Activated B cell treated with CpG ODN at 0.5 μM for 24 hours (primary cell): ENCODE data around the gene NWD2. TPM values are rescaled to one million over a fixed set of nuclear protein-coding genes. Genes with fewer than 3 reads are reported as not detected.

Source experiments
- ATAC-seq: fragments of 200-7000 bp; cut with Tn5 transposase; one replicate; pipeline ENCODE4 v1.10.0; 2021; ENCODE audit warnings: low read depth, mild to moderate bottlenecking, moderate library complexity
- CTCF ChIA-PET: fragments of 350-600 bp; sonication (Branson Sonifier 250); formaldehyde crosslinking; loops from one replicate; lab custom pipeline; 2021; ENCODE audit warnings: antibody characterized with exemption; lab: Charles Lee
- POLR2A ChIA-PET: fragments of 350-600 bp; sonication (Branson Sonifier 250); formaldehyde crosslinking; loops from one replicate; lab custom pipeline; 2021; ENCODE audit warnings: antibody characterized with exemption; lab: Charles Lee
- DNase-seq: peaks from one replicate; pipeline ENCODE4 v3.0.0; 2022
- H3K27ac Mint-ChIP-seq: one replicate; pipeline ENCODE4 v1.8.0; 2020; ENCODE audit warnings: mixed read lengths
- H3K27me3 Mint-ChIP-seq: one replicate; pipeline ENCODE4 v1.8.0; 2021; ENCODE audit warnings: mixed read lengths
- H3K36me3 Mint-ChIP-seq: one replicate; pipeline ENCODE4 v1.8.0; 2021; ENCODE audit warnings: low read depth, mixed read lengths
- H3K4me1 Mint-ChIP-seq: one replicate; pipeline ENCODE4 v1.8.0; 2021; ENCODE audit warnings: mixed read lengths
- H3K4me3 Mint-ChIP-seq: one replicate; pipeline ENCODE4 v1.8.0; 2020; ENCODE audit warnings: mild to moderate bottlenecking, mixed read lengths
- H3K9me3 Mint-ChIP-seq: one replicate; pipeline ENCODE4 v1.8.0; 2020; ENCODE audit warnings: mixed read lengths
- intact Hi-C: fragments of 100-400 bp; cut with micrococcal nuclease; formaldehyde crosslinking; loops from one replicate; pipeline ENCODE4 v1.15.1; 2024
- total RNA-seq: library from RNA; stranded (reverse); gene quantifications from 2 replicates; pipeline ENCODE4 v1.2.3, GENCODE V29; 2022
- TF ChIP-seq, protein P1 (sequence below): fragments of 200-600 bp; IDR thresholded peaks from one replicate; pipeline ENCODE4 v1.8.0; 2022; ENCODE audit warnings: antibody characterized with exemption, mild to moderate bottlenecking

The NWD2 gene
- total RNA-seq, 1 donor from 2014 or later = not detected

DNA sequence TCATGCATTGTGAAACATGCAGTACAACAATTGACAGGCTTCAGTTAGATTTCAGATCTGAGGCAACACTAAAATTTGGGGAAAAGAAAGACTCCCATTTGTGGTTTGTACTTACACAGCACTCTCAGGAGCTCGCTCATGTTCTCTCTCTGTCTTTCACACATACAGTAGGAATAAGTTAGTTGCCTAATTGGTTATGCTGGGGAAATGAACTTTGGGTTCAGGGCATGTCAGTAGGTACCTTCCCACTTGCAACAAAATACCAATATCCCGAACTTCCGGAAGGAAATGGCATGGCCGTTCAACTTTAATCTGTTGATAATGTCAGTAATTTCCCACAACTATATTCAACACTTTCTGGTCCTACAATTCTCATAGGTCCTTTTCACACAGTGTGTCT is 223.3 kb downstream of the NWD2 start:
- DNase-seq (no peak), ATAC-seq (no peak)
- TF ChIP-seq, protein P1, sequence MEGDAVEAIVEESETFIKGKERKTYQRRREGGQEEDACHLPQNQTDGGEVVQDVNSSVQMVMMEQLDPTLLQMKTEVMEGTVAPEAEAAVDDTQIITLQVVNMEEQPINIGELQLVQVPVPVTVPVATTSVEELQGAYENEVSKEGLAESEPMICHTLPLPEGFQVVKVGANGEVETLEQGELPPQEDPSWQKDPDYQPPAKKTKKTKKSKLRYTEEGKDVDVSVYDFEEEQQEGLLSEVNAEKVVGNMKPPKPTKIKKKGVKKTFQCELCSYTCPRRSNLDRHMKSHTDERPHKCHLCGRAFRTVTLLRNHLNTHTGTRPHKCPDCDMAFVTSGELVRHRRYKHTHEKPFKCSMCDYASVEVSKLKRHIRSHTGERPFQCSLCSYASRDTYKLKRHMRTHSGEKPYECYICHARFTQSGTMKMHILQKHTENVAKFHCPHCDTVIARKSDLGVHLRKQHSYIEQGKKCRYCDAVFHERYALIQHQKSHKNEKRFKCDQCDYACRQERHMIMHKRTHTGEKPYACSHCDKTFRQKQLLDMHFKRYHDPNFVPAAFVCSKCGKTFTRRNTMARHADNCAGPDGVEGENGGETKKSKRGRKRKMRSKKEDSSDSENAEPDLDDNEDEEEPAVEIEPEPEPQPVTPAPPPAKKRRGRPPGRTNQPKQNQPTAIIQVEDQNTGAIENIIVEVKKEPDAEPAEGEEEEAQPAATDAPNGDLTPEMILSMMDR = no peak
- Mint-ChIP-seq H3K9me3 (no peaks in the 10 kb centered on the region), H3K27me3 (peaks cover 5% of the 10 kb centered on the region), H3K27ac (no peak overlapping the region), H3K4me1 (peaks cover 4% of the 10 kb centered on the region), H3K4me3 (no peak overlapping the region), H3K36me3 (no peaks in the 10 kb centered on the region)
- CTCF ChIA-PET = no interaction called here
- POLR2A ChIA-PET = no interaction called here
- intact Hi-C loops = no loop called here

DNA sequence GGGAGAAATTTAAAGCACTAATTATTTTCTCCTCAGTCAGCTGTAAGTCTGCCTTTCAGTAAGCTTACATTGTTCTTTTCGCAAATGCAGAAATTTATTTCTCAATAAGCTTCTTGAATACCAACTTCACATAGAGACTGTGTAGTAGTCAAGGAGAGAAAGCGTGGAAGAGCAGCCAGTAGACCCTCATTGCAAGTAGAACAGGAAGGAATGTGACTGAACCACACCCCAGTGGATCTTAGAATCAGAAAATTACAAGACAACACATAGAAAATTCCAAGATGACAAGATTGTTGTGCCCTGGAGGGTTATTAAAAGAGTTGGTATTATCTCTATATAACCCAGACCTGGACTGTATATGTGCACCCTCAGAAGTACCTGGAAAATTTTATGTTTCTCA is 224.7 kb downstream of the NWD2 start:
- ATAC-seq (no peak), DNase-seq (no peak)
- TF ChIP-seq, protein P1 = no peak
- H3K9me3 Mint-ChIP-seq = no peaks in the 10 kb centered on the region
- ChIA-PET POLR2A (no interaction called here), CTCF (no interaction called here)
- H3K4me1 Mint-ChIP-seq = peaks cover 4% of the 10 kb centered on the region
- H3K4me3 Mint-ChIP-seq = no peak overlapping the region
- intact Hi-C loops = no loop called here
- H3K27me3 Mint-ChIP-seq = peaks cover 8% of the 10 kb centered on the region
- H3K27ac Mint-ChIP-seq = no peak overlapping the region
- H3K36me3 Mint-ChIP-seq = no peaks in the 10 kb centered on the region

DNA sequence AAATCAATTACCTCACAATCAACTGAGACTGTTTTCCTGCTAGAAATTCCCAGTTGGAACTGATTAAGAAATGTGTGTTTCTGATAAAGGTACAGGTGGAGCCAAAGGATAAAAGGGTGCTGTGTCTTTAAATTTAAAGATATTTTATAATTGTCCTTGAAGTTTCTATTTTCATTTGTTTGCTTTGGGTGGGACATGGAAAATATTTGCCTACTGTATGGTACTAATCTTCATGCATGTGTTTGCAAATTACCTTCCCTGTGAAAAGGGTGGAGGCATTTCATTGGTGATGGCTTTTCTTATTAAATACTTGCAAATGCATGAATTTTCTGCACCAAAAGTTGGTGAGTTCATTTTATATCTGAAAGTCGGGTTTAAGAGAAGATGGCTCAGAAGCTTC is 225.7 kb downstream of the NWD2 start:
- TF ChIP-seq, protein P1 = no peak
- Mint-ChIP-seq H3K27ac (no peak overlapping the region), H3K9me3 (no peaks in the 10 kb centered on the region), H3K4me1 (no peaks in the 10 kb centered on the region), H3K4me3 (no peak overlapping the region), H3K36me3 (no peaks in the 10 kb centered on the region), H3K27me3 (peaks cover 10% of the 10 kb centered on the region)
- ChIA-PET CTCF (no interaction called here), POLR2A (no interaction called here)
- intact Hi-C loops = no loop called here
- ATAC-seq (no peak), DNase-seq (no peak)

DNA sequence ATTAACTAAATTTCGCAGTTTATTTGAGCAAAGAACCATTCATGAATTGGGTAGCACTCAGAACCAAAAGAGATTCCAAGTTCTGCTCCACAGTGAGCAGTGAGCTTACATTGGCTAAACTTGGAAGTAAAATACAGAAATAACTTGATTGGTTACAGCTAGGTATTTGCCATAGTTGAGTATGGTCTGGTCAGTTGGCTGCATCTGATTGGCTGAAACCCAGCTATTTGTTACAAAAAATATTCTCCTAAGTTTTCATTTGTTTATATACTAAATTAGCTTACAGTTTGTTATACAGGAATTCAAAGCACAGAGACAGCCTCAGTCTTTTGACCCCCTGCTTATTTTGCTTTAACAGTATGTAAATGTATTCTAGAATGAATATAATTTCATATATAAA is 226.6 kb downstream of the NWD2 start:
- peaks cover 14% of the 10 kb centered on the region for H3K27me3 Mint-ChIP-seq
- POLR2A ChIA-PET = no interaction called here
- ATAC-seq = no peak

DNA sequence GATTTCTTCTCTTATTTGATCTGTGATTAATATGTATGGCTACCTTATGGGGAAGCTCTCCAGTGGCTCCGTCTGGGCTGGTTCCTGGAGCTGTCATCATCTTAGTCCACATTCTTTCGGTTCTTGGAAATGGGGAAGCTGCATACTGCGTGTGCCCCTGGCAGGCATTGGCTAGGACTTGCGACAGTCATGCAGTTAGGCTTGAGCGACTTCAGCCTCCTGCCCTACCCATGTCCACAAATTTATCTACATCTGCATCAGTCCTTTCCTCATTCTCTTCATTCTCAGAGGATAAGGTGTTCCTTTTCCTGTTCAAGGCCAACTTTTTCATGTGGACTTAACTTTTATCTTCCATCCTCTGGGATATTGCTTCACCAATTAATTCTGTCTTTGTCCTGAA is 227.4 kb downstream of the NWD2 start:
- no peak overlapping the region for H3K27ac Mint-ChIP-seq
- H3K9me3 Mint-ChIP-seq = no peaks in the 10 kb centered on the region
- DNase-seq (no peak), ATAC-seq (no peak)
- H3K36me3 Mint-ChIP-seq = no peaks in the 10 kb centered on the region
- intact Hi-C loops = no loop called here
- no peak overlapping the region for H3K4me3 Mint-ChIP-seq
- no peaks in the 10 kb centered on the region for H3K4me1 Mint-ChIP-seq
- CTCF ChIA-PET = no interaction called here
- peaks cover 14% of the 10 kb centered on the region for H3K27me3 Mint-ChIP-seq
- TF ChIP-seq, protein P1 = no peak
- POLR2A ChIA-PET = no interaction called here

More for the DNA sequence above, 226.6 kb downstream of the NWD2 start:
- TF ChIP-seq, protein P1 = no peak
- Mint-ChIP-seq H3K4me3 (no peak overlapping the region), H3K27ac (no peak overlapping the region), H3K4me1 (no peaks in the 10 kb centered on the region), H3K9me3 (no peaks in the 10 kb centered on the region), H3K36me3 (no peaks in the 10 kb centered on the region)
- intact Hi-C loops = no loop called here
- CTCF ChIA-PET = no interaction called here
- no peak for DNase-seq
